Inferior parietal cortex (tissue), 1 donor: ENCODE measurements around the gene HMSD.

ENCODE experiments used
- DNase-seq: peaks from one replicate; pipeline ENCODE4 v3.0.0-alpha.2; 2016; ENCODE audit errors: extremely low spot score

Gene HMSD

DNA sequence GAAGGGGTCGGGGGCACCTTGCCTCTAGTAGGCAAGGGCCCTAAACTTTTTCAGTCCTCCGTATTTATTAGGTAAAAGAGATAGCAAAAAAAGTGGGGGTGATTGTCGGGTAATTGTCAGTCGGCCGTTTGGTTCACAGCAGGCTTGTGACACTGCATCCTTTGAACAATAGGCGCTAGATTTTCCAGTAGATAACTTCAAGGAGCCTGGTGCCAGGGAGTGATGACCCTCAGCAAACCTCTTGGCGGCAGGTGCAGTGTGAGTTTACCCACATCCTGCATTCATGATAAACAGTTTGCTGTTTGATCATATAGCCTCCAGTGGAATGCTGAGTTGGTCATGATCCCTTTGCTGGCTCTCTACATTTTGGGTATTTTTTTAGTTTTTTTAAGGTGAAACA lies 43.6 kb downstream of the HMSD start:
- DNase-seq: no peak

DNA sequence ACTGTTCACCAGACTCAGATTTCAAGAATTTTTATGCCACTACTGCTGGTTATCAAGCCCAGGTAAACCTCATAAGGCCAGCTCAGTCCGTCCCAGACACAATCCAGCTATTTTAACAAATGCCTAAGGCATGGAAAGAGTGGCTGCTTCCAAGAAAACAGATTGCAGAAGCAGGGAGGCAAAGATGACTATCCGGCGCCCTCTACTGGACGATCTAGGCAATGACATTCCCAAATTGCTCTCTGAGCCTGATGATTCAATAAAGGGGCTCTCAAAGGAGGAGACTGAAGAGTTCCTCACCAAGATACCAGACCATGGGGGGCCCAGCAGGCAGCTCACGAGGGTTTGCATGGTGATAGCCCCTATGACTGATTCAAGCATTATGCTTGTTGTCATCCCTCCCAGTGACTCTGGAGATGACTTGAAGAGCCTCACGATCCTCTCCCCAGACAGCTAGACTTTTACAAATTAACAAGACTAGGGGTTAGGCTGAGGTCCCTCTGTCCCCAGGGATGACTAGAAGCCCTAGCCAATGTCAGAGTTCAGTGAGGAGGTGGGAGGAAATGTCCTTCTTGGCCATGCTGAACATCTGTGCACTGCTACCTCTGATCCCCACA lies 45.8 kb downstream of the HMSD start:
- DNase-seq: peak; percentile 55

GRCh38 chr18:63997041-63997440 lies 47.9 kb downstream of the HMSD start:
- no peak for DNase-seq

DNA sequence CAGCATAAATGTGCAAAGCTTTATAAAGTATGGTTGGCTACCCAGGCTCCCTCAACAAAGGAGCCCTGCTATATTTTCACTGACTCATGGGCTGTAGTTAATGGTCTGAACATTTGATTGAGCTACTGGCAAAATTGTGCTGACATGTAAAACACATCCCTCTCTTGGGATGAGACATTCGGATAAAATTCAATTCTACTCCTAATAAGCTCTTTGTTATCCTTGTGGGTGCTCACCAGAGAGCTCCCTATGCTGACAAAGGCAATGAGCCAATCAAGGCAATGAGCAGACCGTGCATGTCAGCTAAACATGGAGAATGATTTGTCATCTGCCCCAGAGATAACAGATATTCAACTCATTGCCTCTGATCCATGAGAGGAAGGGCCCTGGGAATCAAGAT lies 48.5 kb downstream of the HMSD start:
- no peak for DNase-seq

- no peak for DNase-seq
These were observed 50.8 kb downstream of the HMSD start for GRCh38 chr18:63999871-64000270.

DNA sequence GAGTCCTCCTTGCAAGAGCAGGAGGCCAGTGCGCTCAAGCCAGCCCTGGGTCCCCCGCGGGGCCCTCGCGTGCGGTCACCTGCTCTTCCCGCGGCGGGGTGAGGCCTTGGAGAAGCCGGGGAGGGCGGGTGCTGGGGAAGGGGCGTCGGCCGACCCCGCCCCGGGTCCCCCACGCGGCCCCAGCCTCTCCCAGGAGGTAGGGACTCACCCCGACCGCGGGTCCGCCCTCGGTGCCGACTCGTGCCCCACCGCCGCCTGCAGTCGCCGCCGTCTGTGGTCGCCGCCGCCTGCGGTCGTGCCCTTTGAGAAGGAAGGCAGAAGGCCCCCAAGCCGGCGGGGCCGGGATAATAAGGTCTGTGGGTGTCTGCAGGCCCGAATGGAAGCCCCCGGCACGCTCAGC lies 53.5 kb downstream of the HMSD start:
- DNase-seq: no peak

- no peak for DNase-seq
These were observed 60.2 kb downstream of the HMSD start for GRCh38 chr18:64009305-64009704.
